GM12878 (cell line): ENCODE results near the gene SLC25A29. TPM values are rescaled to one million over a fixed set of nuclear protein-coding genes. Genes with fewer than 3 reads are reported as not detected.
"Not testable (repeated sequence)": the region's sequence is repeated elsewhere in the genome, so short reads cannot be mapped to it uniquely, and the experiment has no call there.

Experiments
- ATAC-seq: fragments of 200-7000 bp; cut with Tn5 transposase; 3 replicates; pipeline ENCODE4 v1.9.1; 2020; ENCODE audit warnings: mild to moderate bottlenecking, moderate library complexity
- BruUV-seq: library from RNA; stranded (reverse); fragments of 400-500 nt; replicated peaks from 2 replicates; lab custom pipeline; 2021; lab: Mats Ljungman, UMichigan
- CTCF ChIA-PET: fragments of 300-600 bp; sonication (Branson Sonifier 250); formaldehyde crosslinking; extraction: SDS; loops from one replicate; lab custom pipeline; 2021; ENCODE audit warnings: inconsistent platforms; lab: Yijun Ruan, JAX
- POLR2A ChIA-PET: fragments of 350-600 bp; formaldehyde crosslinking; extraction: SDS; loops from one replicate; lab custom pipeline; 2021; ENCODE audit warnings: inconsistent platforms; lab: Charles Lee
- RAD21 ChIA-PET: fragments of 300-600 bp; sonication (Branson Sonifier 250); formaldehyde crosslinking; loops from one replicate; lab custom pipeline; 2023; ENCODE audit warnings: antibody characterized with exemption; ENCODE audit not compliant: unreplicated experiment; lab: Charles Lee
- SMC1A ChIA-PET: fragments of 300-600 bp; sonication (Branson Sonifier 250); formaldehyde crosslinking; loops from one replicate; lab custom pipeline; 2023; ENCODE audit not compliant: unreplicated experiment, uncharacterized antibody; lab: Charles Lee
- DNase-seq: peaks from one replicate; pipeline ENCODE4 v3.0.0-alpha.2; 2011; ENCODE audit warnings: low read depth, low spot score
- FAIRE-seq: peaks from 3 replicates; lab custom pipeline; 2011; peaks lifted over from hg19 to GRCh38; lab: Jason Lieb, UNC
- H2AFZ ChIP-seq: 2 replicates; pipeline ENCODE4 v1.6.0; 2011; ENCODE audit warnings: low read depth, low read length, control low read depth; ENCODE audit not compliant: control insufficient read depth
- H3K27ac ChIP-seq: 2 replicates; pipeline ENCODE4 v1.5.1; 2011; ENCODE audit warnings: control low read depth; ENCODE audit not compliant: control insufficient read depth, insufficient read depth
- H3K27me3 ChIP-seq, 2 experiments: replicated peaks in 1 of 2; 2 replicates each; pipeline versions ENCODE4 v1.6.0 to v1.6.1; 2011; ENCODE audit warnings: low read length in 1 of 2; ENCODE audit not compliant: control insufficient read depth in 2 of 2, insufficient read depth in 2 of 2
- H3K36me3 ChIP-seq, 2 experiments: 2 replicates each; pipeline ENCODE4 v1.5.1; 2011; ENCODE audit warnings: low read length in 1 of 2; ENCODE audit not compliant: control insufficient read depth in 2 of 2, insufficient read depth in 2 of 2
- H3K4me1 ChIP-seq: 2 replicates; pipeline ENCODE4 v1.6.1; 2011; ENCODE audit warnings: mild to moderate bottlenecking, low read length, moderate library complexity, mixed read lengths; ENCODE audit not compliant: control insufficient read depth, insufficient read depth
- H3K4me2 ChIP-seq: 2 replicates; pipeline ENCODE4 v1.6.0; 2011; ENCODE audit warnings: control low read depth; ENCODE audit not compliant: control insufficient read depth, insufficient read depth
- H3K4me3 ChIP-seq: fragments of 200-600 bp; sonication (generic); 2 replicates; pipeline ENCODE4 v1.5.1; 2016
- H3K79me2 ChIP-seq: 2 replicates; pipeline ENCODE4 v1.6.0; 2011; ENCODE audit warnings: low read length; ENCODE audit not compliant: control insufficient read depth, insufficient read depth
- H3K9ac ChIP-seq: 2 replicates; pipeline ENCODE4 v1.8.0; 2011; ENCODE audit warnings: low read length, control low read depth, mixed read lengths; ENCODE audit not compliant: control insufficient read depth, insufficient read depth
- H3K9me3 ChIP-seq: replicated peaks from 3 replicates; pipeline ENCODE4 v1.5.1; 2011; ENCODE audit warnings: mild to moderate bottlenecking, low read length; ENCODE audit not compliant: control insufficient read depth, insufficient read depth
- H4K20me1 ChIP-seq: 2 replicates; pipeline ENCODE4 v1.6.0; 2011; ENCODE audit not compliant: control insufficient read depth, insufficient read depth
- FOXK2 ChIP-seq: fragments of 450-650 bp; IDR thresholded peaks from 2 replicates; pipeline ENCODE4 v1.6.1; 2017; ENCODE audit warnings: mild to moderate bottlenecking, moderate library complexity
- IKZF1 ChIP-seq: fragments of 450-650 bp; conservative IDR thresholded peaks from 2 replicates; pipeline ENCODE4 v1.6.1; 2017; ENCODE audit warnings: antibody characterized with exemption, mild to moderate bottlenecking
- MEF2B ChIP-seq: fragments of 450-650 bp; IDR thresholded peaks from 2 replicates; pipeline ENCODE4 v1.6.1; 2018; ENCODE audit warnings: mild to moderate bottlenecking, moderate library complexity; ENCODE audit not compliant: partially characterized antibody, poor library complexity, severe bottlenecking
- NFIC ChIP-seq: IDR thresholded peaks from 2 replicates; pipeline ENCODE4 v1.6.1; 2012; ENCODE audit warnings: low read depth, mild to moderate bottlenecking, inconsistent platforms, low read length, moderate library complexity
- RAD51 ChIP-seq: fragments of 450-650 bp; IDR thresholded peaks from 2 replicates; pipeline ENCODE4 v1.6.1; 2016; ENCODE audit warnings: moderate library complexity, mild to moderate bottlenecking, inconsistent platforms
- RFX5 ChIP-seq: IDR thresholded peaks from 2 replicates; pipeline ENCODE4 v1.6.1; 2011; ENCODE audit warnings: low read depth, low read length, improper control_type of control experiment
- SPI1 ChIP-seq: IDR thresholded peaks from 2 replicates; pipeline ENCODE4 v1.6.1; 2011; ENCODE audit warnings: low read depth, mild to moderate bottlenecking, low read length, moderate library complexity, borderline replicate concordance; ENCODE audit not compliant: insufficient read depth
- WGBS: methylation state at CpG from one replicate; pipeline ENCODE4 v1.1.6; 2016; ENCODE audit warnings: low lambda C conversion rate; ENCODE audit not compliant: insufficient replicate concordance, insufficient coverage; ENCODE audit errors: missing lambda C conversion rate; 5-methylcytosine and 5-hydroxymethylcytosine counted together
- in situ Hi-C: fragments of 300-500 bp; cut with MboI; formaldehyde crosslinking; loops from 9 replicates; pipeline ENCODE4 v1.14.3; 2018; ENCODE audit warnings: mixed read lengths
- intact Hi-C: fragments of 100-400 bp; cut with micrococcal nuclease; formaldehyde crosslinking; loops from one replicate; pipeline ENCODE4 v1.14.2; 2022; ENCODE audit not compliant: unreplicated experiment
- polyA plus RNA-seq, 11 experiments: library from polyadenylated mRNA; depleted of rRNA in 4 of 11; unstranded in 6 of 11; stranded (reverse) in 5 of 11; fragments of >200 nt; fragmentation: Nextera tagmentation in 4 of 11; fragmentation: Illumina TruSeq in 1 of 11; extraction: Ambion mirVana in 4 of 11; extraction: Trizol in 1 of 11; gene quantifications; 1 replicate in 1 of 11; 2 replicates in 10 of 11; pipeline versions ENCODE4 v1.2.1 to v1.2.3, GENCODE V29; 2011 to 2016; ENCODE audit warnings: inconsistent platforms in 2 of 11, missing spikeins in 2 of 11, low read depth in 1 of 11
- total RNA-seq, 4 experiments: library from RNA; depleted of rRNA in 3 of 4; stranded (reverse); fragments of >200 nt in 3 of 4; fragmentation: Illumina TruSeq in 1 of 4; extraction: Trizol in 1 of 4; gene quantifications; 2 replicates each; pipeline versions ENCODE4 v1.2.1 to v1.2.3, GENCODE V29; 2013 to 2021

The SLC25A29 gene
- total and polyA plus RNA-seq, 10 of the 15 experiments (the other 5 are each of a cell fraction or from before 2014, with no cell fraction given): 0.42 to 13.3 (median 4.0) TPM; not detected in 1

DNA sequence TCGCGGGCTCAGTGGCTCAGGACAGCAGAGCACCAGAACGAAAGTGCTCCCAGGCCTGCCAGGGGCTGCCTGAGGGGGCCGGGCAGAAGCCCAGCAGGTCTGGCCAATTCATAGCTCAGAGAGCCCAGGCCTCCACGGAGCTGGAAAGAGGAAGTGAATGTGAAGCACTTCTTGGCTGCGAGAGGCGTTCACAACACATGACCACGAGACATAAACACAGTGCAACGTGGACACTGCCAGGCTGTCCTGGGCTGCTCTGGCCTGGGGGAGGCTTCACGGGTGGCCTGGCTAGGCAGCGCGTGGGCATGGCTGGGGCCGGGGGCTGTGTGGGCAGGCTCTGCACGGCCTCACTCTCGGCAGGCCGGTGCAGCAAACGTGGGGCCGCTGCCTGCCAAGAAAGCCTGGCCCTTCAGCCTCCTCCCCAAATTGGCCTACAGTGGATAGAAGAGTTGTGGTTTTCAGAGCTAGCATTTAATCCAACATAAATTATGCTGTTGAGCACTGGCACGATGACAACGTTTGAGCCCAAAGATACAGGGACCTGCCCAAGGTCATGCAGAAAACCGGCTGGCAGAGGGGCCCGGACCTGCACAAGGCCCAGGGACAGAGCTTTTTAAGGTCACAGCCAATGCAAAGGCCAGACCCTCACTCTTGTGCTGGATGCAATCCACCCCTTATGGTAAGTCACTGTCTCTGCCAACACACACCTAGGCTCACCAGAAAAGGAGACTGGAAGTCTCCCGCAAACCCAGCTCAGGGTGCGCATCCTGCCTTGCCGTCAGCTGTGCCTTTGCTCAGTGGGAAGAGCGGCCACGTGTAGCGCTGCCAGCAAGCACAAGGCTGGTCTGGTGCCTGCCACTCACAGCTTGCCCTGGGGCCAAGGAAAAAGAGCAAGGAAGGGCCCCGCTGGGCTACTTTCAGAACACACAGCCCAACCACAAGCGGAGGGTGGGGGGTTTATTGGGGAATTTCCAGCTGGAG is 8.6 kb downstream of the SLC25A29 start (continued):
- TF ChIP-seq MEF2B (peak; percentile 37), SPI1 (peak; percentile 99), NFIC (no peak), RAD51 (peak; percentile 50; the same call in 1 of the 2 replicates), IKZF1 (peak; percentile 32), FOXK2 (peak; percentile 78), RFX5 (no peak)

- H3K9me3 ChIP-seq, H3K4me2 ChIP-seq, H3K27ac ChIP-seq, H4K20me1 ChIP-seq, H2AFZ ChIP-seq, DNase-seq, H3K27me3 ChIP-seq, H3K79me2 ChIP-seq, ATAC-seq, H3K9ac ChIP-seq, H3K4me3 ChIP-seq, in situ Hi-C loops, BruUV-seq, intact Hi-C loops, FAIRE-seq, H3K36me3 ChIP-seq: not testable (repeated sequence)
- WGBS: 74% methylated on average over 11 of the region's 11 CpGs
- SMC1A ChIA-PET: interaction anchor here (0.6 to 1.8 kb wide), 3 partner anchors 54 to 89 kb away, joined by 3 to 5 read pairs (median 5); partner anchors contain the start of gene WDR25
- POLR2A ChIA-PET: interaction anchor here (0.6 to 1.6 kb wide), 3 partner anchors 74 to 79 kb away, joined by 3 to 9 read pairs (median 3); a partner anchor contains a TSS
- H3K4me1 ChIP-seq: peaks cover 16% of the 10 kb centered on the region
- CTCF ChIA-PET: interaction anchor here (0.6 to 4.4 kb wide), 8 partner anchors 11 to 104 kb away, joined by 3 to 39 read pairs (median 5); partner anchors contain the start of gene WDR25
- RAD21 ChIA-PET: interaction anchor here (1.3 to 1.4 kb wide), 2 partner anchors 79 to 81 kb away, joined by 4 to 7 read pairs; a partner anchor contains a TSS
Measured at GRCh38 chr14:100296729-100297128, 9.5 kb downstream of the SLC25A29 start.
